Mesenchymal stem cell (in vitro differentiated cells and primary cell): ENCODE measurements around the gene KHSRP.

Source experiments
- DNase-seq: peaks from one replicate; pipeline ENCODE4 v3.0.0-alpha.2; 2013
- H2AFZ ChIP-seq: one replicate; pipeline ENCODE4 v1.6.1; 2013; ENCODE audit warnings: low read depth, mild to moderate bottlenecking, control low read depth, inconsistent platforms, low read length, moderate library complexity
- H2AK5ac ChIP-seq: 2 replicates; pipeline ENCODE4 v1.6.1; 2013; ENCODE audit warnings: low read length, moderate library complexity, mild to moderate bottlenecking, inconsistent platforms; ENCODE audit not compliant: severe bottlenecking
- H2BK120ac ChIP-seq: one replicate; pipeline ENCODE4 v1.6.1; 2013; ENCODE audit warnings: low read depth, mild to moderate bottlenecking, inconsistent platforms, low read length, moderate library complexity
- H2BK12ac ChIP-seq, 2 experiments: one replicate each; pipeline ENCODE4 v1.6.1; 2013; ENCODE audit warnings: inconsistent platforms in 2 of 2, low read length in 2 of 2, mild to moderate bottlenecking in 2 of 2, moderate library complexity in 2 of 2, control low read depth in 1 of 2
- H2BK15ac ChIP-seq: one replicate; pipeline ENCODE4 v1.6.1; 2013; ENCODE audit warnings: mild to moderate bottlenecking, low read depth, inconsistent platforms; ENCODE audit not compliant: poor library complexity, severe bottlenecking
- H2BK5ac ChIP-seq: 2 replicates; pipeline ENCODE4 v1.6.1; 2013; ENCODE audit warnings: low read depth, mild to moderate bottlenecking, low read length, control low read depth, inconsistent platforms; ENCODE audit not compliant: poor library complexity, severe bottlenecking
- H3K14ac ChIP-seq, 2 experiments: one replicate each; pipeline ENCODE4 v1.6.1; 2013; ENCODE audit warnings: inconsistent platforms in 2 of 2, low read length in 2 of 2, control low read depth in 1 of 2, mild to moderate bottlenecking in 1 of 2, moderate library complexity in 1 of 2
- H3K18ac ChIP-seq, 2 experiments: one replicate each; pipeline ENCODE4 v1.6.1; 2013; ENCODE audit warnings: inconsistent platforms in 2 of 2, low read length in 2 of 2, control low read depth in 1 of 2, low read depth in 1 of 2, mild to moderate bottlenecking in 1 of 2
- H3K23ac ChIP-seq, 2 experiments: one replicate each; pipeline ENCODE4 v1.6.1; 2013; ENCODE audit warnings: inconsistent platforms in 2 of 2, low read length in 2 of 2, mild to moderate bottlenecking in 2 of 2, moderate library complexity in 2 of 2, control low read depth in 1 of 2
- H3K27ac ChIP-seq: 2 replicates; pipeline ENCODE4 v1.5.1; 2013; ENCODE audit warnings: mild to moderate bottlenecking, moderate library complexity, low read length, control low read depth, inconsistent platforms; ENCODE audit not compliant: poor library complexity, severe bottlenecking
- H3K27me3 ChIP-seq, 2 experiments: 2 replicates each; pipeline versions ENCODE4 v1.6.1 to v1.7.0; 2013; ENCODE audit warnings: low read length in 2 of 2, mild to moderate bottlenecking in 2 of 2, moderate library complexity in 2 of 2, control low read depth in 1 of 2, inconsistent platforms in 1 of 2; ENCODE audit not compliant: control insufficient read depth in 1 of 2, insufficient read depth in 1 of 2
- H3K36me3 ChIP-seq, 2 experiments: 2 replicates each; pipeline versions ENCODE4 v1.6.1 to v1.7.0; 2013; ENCODE audit warnings: low read length in 2 of 2, control low read depth in 1 of 2, inconsistent platforms in 1 of 2, low read depth in 1 of 2, mild to moderate bottlenecking in 1 of 2; ENCODE audit not compliant: insufficient read depth in 2 of 2, control insufficient read depth in 1 of 2
- H3K4ac ChIP-seq, 2 experiments: one replicate each; pipeline ENCODE4 v1.6.1; 2013; ENCODE audit warnings: inconsistent platforms in 2 of 2, low read length in 2 of 2, mild to moderate bottlenecking in 2 of 2, moderate library complexity in 2 of 2, control low read depth in 1 of 2, low read depth in 1 of 2
- H3K4me1 ChIP-seq: 2 replicates; pipeline ENCODE4 v1.6.1; 2013; ENCODE audit warnings: low read depth, low read length, control low read depth; ENCODE audit not compliant: control insufficient read depth, insufficient read depth
- H3K4me2 ChIP-seq: 2 replicates; pipeline ENCODE4 v1.6.1; 2013; ENCODE audit warnings: low read length, mild to moderate bottlenecking, inconsistent platforms; ENCODE audit not compliant: poor library complexity, severe bottlenecking
- H3K4me3 ChIP-seq, 2 experiments: 2 replicates each; pipeline versions ENCODE4 v1.5.1 to v1.7.0; 2013; ENCODE audit warnings: low read length in 2 of 2, mild to moderate bottlenecking in 2 of 2, control low read depth in 1 of 2, low read depth in 1 of 2; ENCODE audit not compliant: insufficient read depth in 1 of 2
- H3K79me1 ChIP-seq: replicated peaks from 2 replicates; pipeline ENCODE4 v1.6.1; 2013; ENCODE audit warnings: mild to moderate bottlenecking, control low read depth, low read length, inconsistent platforms; ENCODE audit not compliant: poor library complexity, severe bottlenecking
- H3K9ac ChIP-seq: 2 replicates; pipeline ENCODE4 v1.7.0; 2013; ENCODE audit warnings: mild to moderate bottlenecking, low read length, moderate library complexity
- H3K9me3 ChIP-seq: 2 replicates; pipeline ENCODE4 v1.7.0; 2013; ENCODE audit warnings: mild to moderate bottlenecking, low read length; ENCODE audit not compliant: control insufficient read depth
- H4K8ac ChIP-seq: one replicate; pipeline ENCODE4 v1.6.1; 2013; ENCODE audit warnings: inconsistent platforms, mild to moderate bottlenecking, low read length, moderate library complexity
- H4K91ac ChIP-seq: one replicate; pipeline ENCODE4 v1.6.1; 2013; ENCODE audit warnings: mild to moderate bottlenecking, low read length, inconsistent platforms
- WGBS: methylation state at CpG from one replicate; pipeline ENCODE4 v1.1.7; 2013; ENCODE audit warnings: mixed read lengths; 5-methylcytosine and 5-hydroxymethylcytosine counted together

KHSRP gene

DNA sequence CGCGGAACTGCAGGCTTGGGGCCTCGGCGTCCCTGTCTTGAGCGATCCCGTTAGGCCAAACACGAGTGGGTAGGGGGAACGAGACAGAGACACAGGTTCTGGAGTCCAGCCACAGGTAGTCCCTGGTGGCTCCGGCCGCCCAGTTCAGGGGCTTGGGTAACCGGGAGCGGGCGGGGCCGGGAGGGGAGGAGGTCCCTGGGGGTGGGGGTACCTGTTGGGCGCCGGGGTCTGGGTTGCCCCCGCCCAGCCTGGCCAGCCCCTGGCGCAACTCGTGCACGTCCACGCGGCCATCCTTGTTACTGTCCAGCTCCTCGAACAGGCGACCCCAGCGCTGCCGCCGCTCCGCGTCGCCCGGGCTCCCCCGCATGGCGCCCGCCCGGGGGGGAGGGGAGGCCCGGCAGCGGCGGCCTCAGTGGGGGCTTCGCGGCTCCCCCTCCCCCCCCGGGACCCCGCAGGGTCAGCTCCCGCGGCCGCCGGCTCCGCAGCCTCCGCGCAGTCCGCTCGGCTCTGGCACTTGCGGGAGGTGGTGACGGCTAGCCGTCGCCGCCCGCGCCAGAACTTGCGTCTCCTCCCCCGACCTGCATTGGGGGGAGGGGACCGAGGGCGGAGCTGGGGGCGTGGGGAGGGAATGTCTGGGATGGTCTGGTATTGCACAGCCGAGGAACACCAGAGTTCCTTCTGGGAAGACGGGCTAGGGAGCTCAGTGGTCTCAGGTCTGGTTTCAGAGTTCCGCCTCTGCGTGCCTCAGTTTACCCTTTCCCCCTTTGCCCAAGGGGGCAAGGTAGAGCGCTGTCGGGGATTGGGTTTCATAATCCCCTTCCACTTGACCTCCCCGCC, 34.9 kb upstream of the KHSRP start, which contains the start of gene SLC25A23:
Gene SLC25A23 (minus strand): TSS at position 531 of the 837 bp plus-strand sequence. CDS start 164 bp downstream, at position 367.
- peak within 1 kb of the TSS; percentile 37 for H2BK15ac ChIP-seq
- H2AFZ ChIP-seq = peak within 1 kb of the TSS; percentile 97
- no peak within 1 kb of the TSS for H4K91ac ChIP-seq
- H3K18ac ChIP-seq = peak within 1 kb of the TSS; percentile 70 to 86
- peak within 1 kb of the TSS; percentile 8 for H2BK5ac ChIP-seq
- H3K79me1 ChIP-seq = peaks cover 21% of the 10 kb centered on the region
- peak within 1 kb of the TSS; percentile 8 for H4K8ac ChIP-seq
- H3K14ac ChIP-seq = peak within 1 kb of the TSS in 1 of 2 experiments; percentile 94
- peaks cover 12 to 25% of the 10 kb centered on the region in 2 experiments for H3K36me3 ChIP-seq
- H2AK5ac ChIP-seq = peak within 1 kb of the TSS; percentile 55
- peak within 1 kb of the TSS in 1 of 2 experiments; percentile 83 for H3K23ac ChIP-seq
- DNase-seq = peak; percentile 78
- peak within 1 kb of the TSS; percentile 72 for H3K9ac ChIP-seq
- no peak within 1 kb of the TSS for H2BK120ac ChIP-seq
- H3K27ac ChIP-seq = peak within 1 kb of the TSS; percentile 83
- under 1% methylated on average over 52 of the region's 70 CpGs for WGBS
- peaks cover 25% of the 10 kb centered on the region for H3K4me1 ChIP-seq
- peak within 1 kb of the TSS in 1 of 2 experiments; percentile 67 for H3K4ac ChIP-seq
- peaks cover 9% of the 10 kb centered on the region for H3K9me3 ChIP-seq
- peak within 1 kb of the TSS; percentile 78 to 88 for H3K4me3 ChIP-seq
- H2BK12ac ChIP-seq = peak within 1 kb of the TSS in 1 of 2 experiments; percentile 83
- peaks cover 0 to 15% of the 10 kb centered on the region in 2 experiments for H3K27me3 ChIP-seq
- peak within 1 kb of the TSS; percentile 99 for H3K4me2 ChIP-seq

DNA sequence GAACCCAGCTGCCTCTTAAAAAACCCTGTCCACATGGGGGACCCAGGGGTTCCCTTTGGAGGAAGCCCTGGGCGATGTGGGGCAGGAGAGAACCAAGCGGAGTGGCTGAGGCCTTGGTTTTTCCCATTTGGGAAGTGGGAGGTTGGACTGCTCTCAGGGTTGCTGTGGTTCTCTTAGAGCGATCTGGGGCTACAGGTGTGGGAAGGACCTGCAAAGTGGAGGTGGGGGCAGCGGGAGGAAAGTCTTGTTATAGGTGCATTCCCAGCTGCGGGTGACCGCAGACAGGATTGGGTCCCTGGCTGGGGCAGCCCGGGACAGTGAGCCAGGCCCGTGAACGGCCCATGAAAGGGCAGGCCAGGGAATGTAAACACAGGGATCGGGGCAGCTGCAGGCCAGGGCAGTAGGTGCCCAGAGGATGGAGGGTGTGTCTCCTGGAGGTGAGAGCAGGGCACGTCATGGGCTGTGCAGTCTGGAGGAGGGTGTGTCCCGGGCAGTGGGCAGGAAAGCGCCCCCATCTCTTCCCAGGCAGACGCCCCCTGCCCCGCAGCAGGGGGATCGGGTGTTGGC, 34.2 kb upstream of the KHSRP start:
- Histone ChIP-seq H3K4me2 (peak overlapping the region; percentile 99), H3K9ac (peak overlapping the region; percentile 57)

DNA sequence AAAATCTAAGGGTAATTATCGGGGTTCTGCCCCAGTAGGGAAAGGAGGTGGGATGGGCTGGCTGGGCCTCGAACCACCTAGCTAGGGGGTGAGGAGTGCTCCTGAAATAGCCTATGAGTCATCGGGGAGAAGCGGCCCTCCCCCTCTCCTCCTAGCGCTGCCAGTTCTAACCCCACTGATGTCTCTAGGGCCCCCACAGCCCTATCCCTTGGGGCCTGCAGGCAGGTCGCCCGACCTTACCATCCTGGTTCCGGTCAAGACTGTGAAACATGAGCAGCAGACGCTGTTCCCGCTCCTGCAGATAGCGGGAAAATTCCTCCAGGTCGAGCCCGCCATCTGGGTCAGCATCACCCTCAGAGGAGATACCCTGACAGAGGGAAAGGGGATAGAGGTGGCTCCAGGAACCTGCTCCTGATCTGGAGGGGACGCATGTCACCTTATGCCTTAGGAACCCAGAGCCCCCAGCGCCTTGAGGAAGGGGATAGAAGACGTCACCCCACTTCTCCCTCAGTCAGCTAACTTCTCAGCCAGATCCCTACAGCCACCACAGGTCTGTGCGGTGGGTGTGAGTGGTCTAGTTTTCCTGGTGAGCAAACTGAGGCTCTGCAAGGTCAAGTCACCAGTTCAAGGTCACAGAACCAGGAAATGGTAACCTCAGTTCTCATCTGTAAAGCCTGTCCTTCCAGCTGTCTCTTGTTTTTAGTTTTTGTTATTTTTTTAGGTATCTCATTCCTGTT, 33.5 kb upstream of the KHSRP start:
- Histone ChIP-seq H3K36me3 (peaks cover 24 to 38% of the 10 kb centered on the region in 2 experiments), H3K23ac (peak overlapping the region in 1 of 2 experiments; percentile 40), H2BK15ac (no peak overlapping the region), H4K8ac (no peak overlapping the region), H3K4me1 (peaks cover 17% of the 10 kb centered on the region), H3K18ac (peak overlapping the region in 1 of 2 experiments; percentile 21), H2AK5ac (no peak overlapping the region), H3K9ac (no peak overlapping the region), H4K91ac (no peak overlapping the region), H3K79me1 (peaks cover 21% of the 10 kb centered on the region), H3K4me3 (no peak overlapping the region), H2AFZ (no peak overlapping the region), H2BK12ac (peak overlapping the region in 1 of 2 experiments; percentile 13), H3K4ac (no peak overlapping the region), H2BK120ac (no peak overlapping the region), H3K4me2 (peak overlapping the region; percentile 99), H3K27ac (no peak overlapping the region), H2BK5ac (no peak overlapping the region), H3K27me3 (peaks cover 0 to 6% of the 10 kb centered on the region in 2 experiments), H3K9me3 (peaks cover 22% of the 10 kb centered on the region), H3K14ac (no peak overlapping the region)
- DNase-seq = no peak
- WGBS = 84% methylated on average over 12 of the region's 17 CpGs

More for the DNA sequence above, 34.2 kb upstream of the KHSRP start:
- peak overlapping the region; percentile 8 for H4K8ac ChIP-seq
- H3K4ac ChIP-seq = peak overlapping the region in 1 of 2 experiments; percentile 67
- H3K79me1 ChIP-seq = peaks cover 21% of the 10 kb centered on the region
- H4K91ac ChIP-seq = no peak overlapping the region
- no peak overlapping the region for H2BK120ac ChIP-seq
- no peak overlapping the region for H2BK15ac ChIP-seq
- peak overlapping the region in 1 of 2 experiments; percentile 94 for H3K14ac ChIP-seq
- peak overlapping the region in 1 of 2 experiments; percentile 85 for H3K18ac ChIP-seq
- peak overlapping the region in 1 of 2 experiments; percentile 59 for H3K23ac ChIP-seq
- no peak overlapping the region for H2AK5ac ChIP-seq
- peak overlapping the region; percentile 61 for H2AFZ ChIP-seq
- H3K27me3 ChIP-seq = peaks cover 0 to 8% of the 10 kb centered on the region in 2 experiments
- no peak overlapping the region for H3K27ac ChIP-seq
- H2BK12ac ChIP-seq = peak overlapping the region in 1 of 2 experiments; percentile 47
- H3K4me1 ChIP-seq = peaks cover 18% of the 10 kb centered on the region
- H2BK5ac ChIP-seq = no peak overlapping the region
- peaks cover 19 to 32% of the 10 kb centered on the region in 2 experiments for H3K36me3 ChIP-seq
- no peak for DNase-seq
- 39% methylated on average over 14 of the region's 16 CpGs for WGBS
- H3K9me3 ChIP-seq = peaks cover 16% of the 10 kb centered on the region
- H3K4me3 ChIP-seq = peak overlapping the region; percentile 78 to 88
